ENCODE results near the gene SDC3.

SDC3 gene

GRCh38 chr1:30845237-30845903 lies 63.2 kb downstream of the SDC3 start:
- Histone ChIP-seq H3K4me1 (ENCODE audit: control insufficient read depth, low read depth, low read length) (no peaks in the 10 kb centered on the region), H3K4ac (ENCODE audit: low read depth, low read length) (no peak overlapping the region)
- no CpG with 5 or more reads among the region's 10 CpGs for WGBS (ENCODE audit: extremely low coverage, insufficient coverage, low lambda C conversion rate)

GRCh38 chr1:30844631-30845030 lies 63.9 kb downstream of the SDC3 start:
- no peak for DNase-seq
- WGBS (ENCODE audit: extremely low coverage, insufficient coverage, low lambda C conversion rate) = no CpG with 5 or more reads among the region's 5 CpGs
- Histone ChIP-seq H3K56ac (ENCODE audit: low read length) (no peak overlapping the region), H3K4me3 (ENCODE audit: low read length) (no peak overlapping the region), H3K9ac (ENCODE audit: low read length) (no peak overlapping the region), H4K5ac (ENCODE audit: low read length) (no peak overlapping the region), H3K79me2 (ENCODE audit: control insufficient read depth, insufficient read depth, low read length) (no peaks in the 10 kb centered on the region), H2BK15ac (replicated peaks; ENCODE audit: low read depth) (no peak overlapping the region), H3K4me1 (ENCODE audit: control insufficient read depth, low read depth, low read length) (no peaks in the 10 kb centered on the region), H3K4me2 (ENCODE audit: low read length) (no peak overlapping the region), H2BK120ac (ENCODE audit: low read depth, low read length) (no peak overlapping the region), H3K36me3 (ENCODE audit: control insufficient read depth, insufficient read depth, low read length) (no peaks in the 10 kb centered on the region), H3K27ac (ENCODE audit: low read depth, low read length) (no peak overlapping the region), H3K27me3 (ENCODE audit: insufficient read depth, low read length, poor library complexity) (no peaks in the 10 kb centered on the region), H4K8ac (ENCODE audit: low read depth, low read length) (no peak overlapping the region), H3K18ac (ENCODE audit: low read length) (no peak overlapping the region), H2AK5ac (ENCODE audit: low read length) (no peak overlapping the region), H3K4ac (ENCODE audit: low read depth, low read length) (no peak overlapping the region), H2BK5ac (ENCODE audit: low read length) (no peak overlapping the region), H3K23ac (ENCODE audit: low read length) (no peak overlapping the region), H3K79me1 (ENCODE audit: low read length) (no peaks in the 10 kb centered on the region)

More at GRCh38 chr1:30845237-30845903, 63.2 kb downstream of the SDC3 start:
- Histone ChIP-seq H3K27me3 (ENCODE audit: insufficient read depth, low read length, poor library complexity) (no peaks in the 10 kb centered on the region), H3K56ac (ENCODE audit: low read length) (no peak overlapping the region), H2AK5ac (ENCODE audit: low read length) (no peak overlapping the region), H3K4me2 (ENCODE audit: low read length) (no peak overlapping the region), H2BK120ac (ENCODE audit: low read depth, low read length) (no peak overlapping the region), H3K79me1 (ENCODE audit: low read length) (no peaks in the 10 kb centered on the region), H3K4me3 (ENCODE audit: low read length) (no peak overlapping the region), H2BK15ac (replicated peaks; ENCODE audit: low read depth) (no peak overlapping the region), H2BK5ac (ENCODE audit: low read length) (no peak overlapping the region), H3K36me3 (ENCODE audit: control insufficient read depth, insufficient read depth, low read length) (no peaks in the 10 kb centered on the region), H3K27ac (ENCODE audit: low read depth, low read length) (no peak overlapping the region), H4K8ac (ENCODE audit: low read depth, low read length) (no peak overlapping the region), H3K18ac (ENCODE audit: low read length) (no peak overlapping the region), H4K5ac (ENCODE audit: low read length) (no peak overlapping the region), H3K23ac (ENCODE audit: low read length) (no peak overlapping the region), H3K79me2 (ENCODE audit: control insufficient read depth, insufficient read depth, low read length) (no peaks in the 10 kb centered on the region), H3K9ac (ENCODE audit: low read length) (no peak overlapping the region)
- no peak for DNase-seq

GRCh38 chr1:30842697-30843354 lies 65.7 kb downstream of the SDC3 start:
- Histone ChIP-seq H2BK5ac (ENCODE audit: low read length) (no peak overlapping the region), H3K4me2 (ENCODE audit: low read length) (no peak overlapping the region), H3K9ac (ENCODE audit: low read length) (no peak overlapping the region), H3K27ac (ENCODE audit: low read depth, low read length) (no peak overlapping the region), H3K4ac (ENCODE audit: low read depth, low read length) (no peak overlapping the region), H4K8ac (ENCODE audit: low read depth, low read length) (no peak overlapping the region), H3K27me3 (ENCODE audit: insufficient read depth, low read length, poor library complexity) (no peaks in the 10 kb centered on the region), H3K79me1 (ENCODE audit: low read length) (no peaks in the 10 kb centered on the region), H3K18ac (ENCODE audit: low read length) (no peak overlapping the region), H3K56ac (ENCODE audit: low read length) (no peak overlapping the region), H3K79me2 (ENCODE audit: control insufficient read depth, insufficient read depth, low read length) (no peaks in the 10 kb centered on the region), H3K23ac (ENCODE audit: low read length) (no peak overlapping the region), H3K4me3 (ENCODE audit: low read length) (no peak overlapping the region), H2AK5ac (ENCODE audit: low read length) (no peak overlapping the region), H2BK15ac (replicated peaks; ENCODE audit: low read depth) (no peak overlapping the region), H2BK120ac (ENCODE audit: low read depth, low read length) (no peak overlapping the region), H4K5ac (ENCODE audit: low read length) (no peak overlapping the region), H3K36me3 (ENCODE audit: control insufficient read depth, insufficient read depth, low read length) (no peaks in the 10 kb centered on the region), H3K4me1 (ENCODE audit: control insufficient read depth, low read depth, low read length) (no peaks in the 10 kb centered on the region)
- WGBS (ENCODE audit: extremely low coverage, insufficient coverage, low lambda C conversion rate) = no CpG with 5 or more reads among the region's 7 CpGs
- no peak for DNase-seq

- no peak overlapping the region for H3K27ac ChIP-seq (ENCODE audit: low read depth, low read length)
- no peak overlapping the region for H2BK120ac ChIP-seq (ENCODE audit: low read depth, low read length)
- no peak overlapping the region for H3K4me2 ChIP-seq (ENCODE audit: low read length)
- no peak overlapping the region for H3K9ac ChIP-seq (ENCODE audit: low read length)
- H3K56ac ChIP-seq (ENCODE audit: low read length) = no peak overlapping the region
- H3K4me1 ChIP-seq (ENCODE audit: control insufficient read depth, low read depth, low read length) = no peaks in the 10 kb centered on the region
- no peaks in the 10 kb centered on the region for H3K79me2 ChIP-seq (ENCODE audit: control insufficient read depth, insufficient read depth, low read length)
- DNase-seq = no peak
- no peaks in the 10 kb centered on the region for H3K36me3 ChIP-seq (ENCODE audit: control insufficient read depth, insufficient read depth, low read length)
- H3K4me3 ChIP-seq (ENCODE audit: low read length) = no peak overlapping the region
- no peak overlapping the region for H2BK15ac ChIP-seq (replicated peaks; ENCODE audit: low read depth)
- no peak overlapping the region for H2BK5ac ChIP-seq (ENCODE audit: low read length)
- no peaks in the 10 kb centered on the region for H3K79me1 ChIP-seq (ENCODE audit: low read length)
- no CpG with 5 or more reads among the region's 10 CpGs for WGBS (ENCODE audit: extremely low coverage, insufficient coverage, low lambda C conversion rate)
- H2AK5ac ChIP-seq (ENCODE audit: low read length) = no peak overlapping the region
- H4K5ac ChIP-seq (ENCODE audit: low read length) = no peak overlapping the region
- H3K4ac ChIP-seq (ENCODE audit: low read depth, low read length) = no peak overlapping the region
- H3K18ac ChIP-seq (ENCODE audit: low read length) = no peak overlapping the region
- H3K23ac ChIP-seq (ENCODE audit: low read length) = no peak overlapping the region
- H3K27me3 ChIP-seq (ENCODE audit: insufficient read depth, low read length, poor library complexity) = no peaks in the 10 kb centered on the region
- no peak overlapping the region for H4K8ac ChIP-seq (ENCODE audit: low read depth, low read length)
Observed at GRCh38 chr1:30840904-30841598, 67.5 kb downstream of the SDC3 start.

GRCh38 chr1:30839827-30840359 lies 68.7 kb downstream of the SDC3 start:
- Histone ChIP-seq H3K4me2 (ENCODE audit: low read length) (no peak overlapping the region), H2BK120ac (ENCODE audit: low read depth, low read length) (no peak overlapping the region), H3K4ac (ENCODE audit: low read depth, low read length) (no peak overlapping the region), H4K5ac (ENCODE audit: low read length) (no peak overlapping the region), H3K27me3 (ENCODE audit: insufficient read depth, low read length, poor library complexity) (no peaks in the 10 kb centered on the region), H3K79me1 (ENCODE audit: low read length) (no peaks in the 10 kb centered on the region), H3K36me3 (ENCODE audit: control insufficient read depth, insufficient read depth, low read length) (no peaks in the 10 kb centered on the region), H3K4me1 (ENCODE audit: control insufficient read depth, low read depth, low read length) (no peaks in the 10 kb centered on the region), H3K23ac (ENCODE audit: low read length) (no peak overlapping the region), H3K27ac (ENCODE audit: low read depth, low read length) (no peak overlapping the region), H3K4me3 (ENCODE audit: low read length) (no peak overlapping the region), H3K9ac (ENCODE audit: low read length) (no peak overlapping the region), H3K79me2 (ENCODE audit: control insufficient read depth, insufficient read depth, low read length) (no peaks in the 10 kb centered on the region), H4K8ac (ENCODE audit: low read depth, low read length) (no peak overlapping the region), H2AK5ac (ENCODE audit: low read length) (no peak overlapping the region), H2BK5ac (ENCODE audit: low read length) (no peak overlapping the region), H3K18ac (ENCODE audit: low read length) (no peak overlapping the region), H2BK15ac (replicated peaks; ENCODE audit: low read depth) (no peak overlapping the region), H3K56ac (ENCODE audit: low read length) (no peak overlapping the region)
- no peak for DNase-seq
- 100% methylated on average over 2 of the region's 3 CpGs for WGBS (ENCODE audit: extremely low coverage, insufficient coverage, low lambda C conversion rate)

Data from mesendoderm (in vitro differentiated cells).